Activated CD4-positive, alpha-beta T cell treated with anti-CD3 and anti-CD28 coated beads for 36 hours (primary cell): ENCODE measurements around the gene SLC9A8. TPM values are rescaled to one million over a fixed set of nuclear protein-coding genes. Genes with fewer than 3 reads are reported as not detected.

Source experiments
- ATAC-seq: fragments of 200-7000 bp; cut with Tn5 transposase; one replicate; pipeline ENCODE4 v1.10.0; 2021; ENCODE audit warnings: mild to moderate bottlenecking, moderate library complexity
- CTCF ChIA-PET: fragments of 350-600 bp; sonication (Branson Sonifier 250); formaldehyde crosslinking; loops from one replicate; lab custom pipeline; 2021; ENCODE audit warnings: antibody characterized with exemption; lab: Charles Lee
- POLR2A ChIA-PET: fragments of 350-600 bp; sonication (Branson Sonifier 250); formaldehyde crosslinking; loops from one replicate; lab custom pipeline; 2021; ENCODE audit warnings: antibody characterized with exemption, inconsistent platforms; lab: Charles Lee
- DNase-seq: peaks from one replicate; pipeline ENCODE4 v3.0.0-alpha.2; 2020
- H3K27ac Mint-ChIP-seq: one replicate; pipeline ENCODE4 v1.8.0; 2021; ENCODE audit warnings: mixed read lengths
- H3K27me3 Mint-ChIP-seq: one replicate; pipeline ENCODE4 v1.8.0; 2021; ENCODE audit warnings: mixed read lengths
- H3K36me3 Mint-ChIP-seq: one replicate; pipeline ENCODE4 v1.8.0; 2021; ENCODE audit warnings: low read depth, mixed read lengths
- H3K4me1 Mint-ChIP-seq: one replicate; pipeline ENCODE4 v1.8.0; 2021; ENCODE audit warnings: mixed read lengths
- H3K4me3 Mint-ChIP-seq: one replicate; pipeline ENCODE4 v1.8.0; 2021; ENCODE audit warnings: mild to moderate bottlenecking, moderate library complexity, mixed read lengths
- H3K9me3 Mint-ChIP-seq: one replicate; pipeline ENCODE4 v1.8.0; 2021; ENCODE audit warnings: low read depth, mixed read lengths
- intact Hi-C, 2 experiments: fragments of 100-400 bp; cut with DNase I in 1 of 2; cut with micrococcal nuclease in 1 of 2; formaldehyde crosslinking; loops; one replicate each; pipeline versions ENCODE4 v1.14.2 to v1.15.1; 2022 to 2024; cut with DNase I, micrococcal nuclease
- total RNA-seq, 2 experiments: library from RNA; stranded (reverse); gene quantifications; one replicate each; pipeline ENCODE4 v1.2.3, GENCODE V29; 2021

SLC9A8 gene
- total RNA-seq, 2 experiments from 2014 or later = 12.6 to 16.7 TPM

- Mint-ChIP-seq H3K9me3 (peaks cover 2% of the 10 kb centered on the region), H3K36me3 (peaks cover 17% of the 10 kb centered on the region), H3K27ac (no peak overlapping the region), H3K4me3 (no peak overlapping the region), H3K4me1 (no peaks in the 10 kb centered on the region), H3K27me3 (no peaks in the 10 kb centered on the region)
- ATAC-seq (no peak), DNase-seq (no peak)
- ChIA-PET POLR2A (no interaction called here), CTCF (interaction anchor here (1.1 kb wide), 1 partner anchor 12 kb away, joined by 3 read pairs; no protein-coding TSS in a partner anchor)
- intact Hi-C loops = no loop called here
Observed at GRCh38 chr20:49835031-49835430, 22.4 kb downstream of the SLC9A8 start.

- intact Hi-C loops = no loop called here
- Mint-ChIP-seq H3K27me3 (no peaks in the 10 kb centered on the region), H3K36me3 (peaks cover 23% of the 10 kb centered on the region), H3K9me3 (peaks cover 2% of the 10 kb centered on the region), H3K27ac (no peak overlapping the region), H3K4me1 (no peaks in the 10 kb centered on the region), H3K4me3 (no peak overlapping the region)
- ChIA-PET CTCF (interaction anchor here (0.6 to 1.4 kb wide), 5 partner anchors 11 to 228 kb away, joined by 3 to 5 read pairs (median 3); no protein-coding TSS in a partner anchor), POLR2A (no interaction called here)
- ATAC-seq (no peak), DNase-seq (no peak)
Observed at GRCh38 chr20:49838546-49838945, 25.9 kb downstream of the SLC9A8 start.

DNA sequence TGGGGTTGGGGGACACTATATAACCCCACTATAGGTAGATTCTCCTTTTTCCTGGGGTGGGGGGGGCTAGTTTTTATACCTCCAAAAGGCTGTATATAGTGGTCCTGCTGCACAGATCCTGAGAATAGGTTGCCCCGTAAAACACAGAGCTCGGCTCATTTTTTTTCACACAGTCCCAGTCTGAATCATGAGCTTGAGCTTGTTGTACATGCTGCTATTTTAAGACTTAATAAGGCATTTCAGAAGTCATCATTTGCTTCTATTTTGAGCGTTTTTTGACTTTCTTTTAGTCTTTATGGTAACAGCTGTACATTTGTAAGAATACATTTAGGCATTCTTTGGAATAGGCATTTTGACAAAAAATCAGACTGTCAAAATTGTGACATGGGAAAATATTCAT is 30.5 kb downstream of the SLC9A8 start:
- H3K27ac Mint-ChIP-seq = no peak overlapping the region
- intact Hi-C loops = loop anchor here (5.0 to 10.0 kb wide), 2 partner anchors 319 to 508 kb away; no protein-coding TSS in a partner anchor
- H3K4me3 Mint-ChIP-seq = no peak overlapping the region
- H3K4me1 Mint-ChIP-seq = no peaks in the 10 kb centered on the region
- H3K27me3 Mint-ChIP-seq = no peaks in the 10 kb centered on the region
- DNase-seq (no peak), ATAC-seq (no peak)
- H3K9me3 Mint-ChIP-seq = no peaks in the 10 kb centered on the region
- POLR2A ChIA-PET = interaction anchor here (0.6 kb wide), 1 partner anchor 257 kb away, joined by 3 read pairs; no protein-coding TSS in a partner anchor
- CTCF ChIA-PET = interaction anchor here (0.7 to 2.6 kb wide), 3 partner anchors 12 to 233 kb away, joined by 3 to 7 read pairs (median 3); no protein-coding TSS in a partner anchor
- H3K36me3 Mint-ChIP-seq = peaks cover 15% of the 10 kb centered on the region

GRCh38 chr20:49843770-49844380 is 31.2 kb downstream of the SLC9A8 start:
- H3K4me3 Mint-ChIP-seq = no peak overlapping the region
- no peaks in the 10 kb centered on the region for H3K27me3 Mint-ChIP-seq
- POLR2A ChIA-PET = interaction anchor here (0.6 kb wide), 1 partner anchor 256 kb away, joined by 3 read pairs; no protein-coding TSS in a partner anchor
- H3K36me3 Mint-ChIP-seq = peaks cover 21% of the 10 kb centered on the region
- DNase-seq (no peak), ATAC-seq (no peak)
- no peak overlapping the region for H3K27ac Mint-ChIP-seq
- intact Hi-C loops = loop anchor here (5.0 to 10.0 kb wide), 2 partner anchors 318 to 509 kb away; no protein-coding TSS in a partner anchor
- no peaks in the 10 kb centered on the region for H3K4me1 Mint-ChIP-seq
- H3K9me3 Mint-ChIP-seq = no peaks in the 10 kb centered on the region
- CTCF ChIA-PET = interaction anchor here (0.7 to 3.0 kb wide), 7 partner anchors 11 to 233 kb away, joined by 3 to 11 read pairs (median 3); no protein-coding TSS in a partner anchor

DNA sequence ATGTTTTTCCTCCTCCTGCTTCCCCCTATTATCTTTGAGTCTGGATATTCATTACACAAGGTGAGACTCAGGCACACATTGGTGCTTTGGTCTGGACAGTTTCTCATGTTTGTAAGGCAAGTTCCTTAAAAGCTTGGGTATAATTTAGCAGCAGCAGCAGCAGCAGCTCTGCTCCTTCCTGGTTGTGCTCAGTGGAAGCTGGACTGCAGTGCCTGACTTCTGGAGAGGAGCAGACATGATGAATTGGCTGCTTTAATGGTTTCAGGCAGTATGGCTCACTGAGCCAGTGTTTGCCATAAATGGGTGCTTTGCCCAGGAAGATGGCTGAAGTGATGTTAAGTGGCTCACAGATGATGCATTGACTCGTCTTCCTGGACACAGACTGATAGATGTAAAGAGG is 32.4 kb downstream of the SLC9A8 start:
- intact Hi-C loops = loop anchor here (10.0 kb wide), 1 partner anchor 510 kb away; no protein-coding TSS in a partner anchor
- no peak for DNase-seq
- POLR2A ChIA-PET = no interaction called here
- peaks cover 24% of the 10 kb centered on the region for H3K36me3 Mint-ChIP-seq
- H3K9me3 Mint-ChIP-seq = no peaks in the 10 kb centered on the region
- H3K27me3 Mint-ChIP-seq = no peaks in the 10 kb centered on the region
- peaks cover 2% of the 10 kb centered on the region for H3K4me1 Mint-ChIP-seq
- CTCF ChIA-PET = interaction anchor here (1.1 to 4.3 kb wide), 12 partner anchors 10 to 303 kb away, joined by 3 to 59 read pairs (median 6); no protein-coding TSS in a partner anchor
- no peak for ATAC-seq
- H3K4me3 Mint-ChIP-seq = no peak overlapping the region
- H3K27ac Mint-ChIP-seq = no peak overlapping the region

- DNase-seq (peak; percentile 67), ATAC-seq (peak; percentile 81)
- intact Hi-C loops = loop anchor here (1.0 to 10.0 kb wide), 4 partner anchors 235 to 512 kb away; no protein-coding TSS in a partner anchor
- no peaks in the 10 kb centered on the region for H3K9me3 Mint-ChIP-seq
- POLR2A ChIA-PET = no interaction called here
- H3K36me3 Mint-ChIP-seq = peaks cover 24% of the 10 kb centered on the region
- H3K27me3 Mint-ChIP-seq = no peaks in the 10 kb centered on the region
- CTCF ChIA-PET = interaction anchor here (0.6 to 4.3 kb wide), 39 partner anchors 9 to 462 kb away, joined by 3 to 59 read pairs (median 4); partner anchors contain the start of genes B4GALT5, SLC9A8 and SPATA2
- no peak overlapping the region for H3K27ac Mint-ChIP-seq
- H3K4me1 Mint-ChIP-seq = peaks cover 7% of the 10 kb centered on the region
- no peak overlapping the region for H3K4me3 Mint-ChIP-seq
Observed at GRCh38 chr20:49846206-49846807, 33.7 kb downstream of the SLC9A8 start.

DNA sequence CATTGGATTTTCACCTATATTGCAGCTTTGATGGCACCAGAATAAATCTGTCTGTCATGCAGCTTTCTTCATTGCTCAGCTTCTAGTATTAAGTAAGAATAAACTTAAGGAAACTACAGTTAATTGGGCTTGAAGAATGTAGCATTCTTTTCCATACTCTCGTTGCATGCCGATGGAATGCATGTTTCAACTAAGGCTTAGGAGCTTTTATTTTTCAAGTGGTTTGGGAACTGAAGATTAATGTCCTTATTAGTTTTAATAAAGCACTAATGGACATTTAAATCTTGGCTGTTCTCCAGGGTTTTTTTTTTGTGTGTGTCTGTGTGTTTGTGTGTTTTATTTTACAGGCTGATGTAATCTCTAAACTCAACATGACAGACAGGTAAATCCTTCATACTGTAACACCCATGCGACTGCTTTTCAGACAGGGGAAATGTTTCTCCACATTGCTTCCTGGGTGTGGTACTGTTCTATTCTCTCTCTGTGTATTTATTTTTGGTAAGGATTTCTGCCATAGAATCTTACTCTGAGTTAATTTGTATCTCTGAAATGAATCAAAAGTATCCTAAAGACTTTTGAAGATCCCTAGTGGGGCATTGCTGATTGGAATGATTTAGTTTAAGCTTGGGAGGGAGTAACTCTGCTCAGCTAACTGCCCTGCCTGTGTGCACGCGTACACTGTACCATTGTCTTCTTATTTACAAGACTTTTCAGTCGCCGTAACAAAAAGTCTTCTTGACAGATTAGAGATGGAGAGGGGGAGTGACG is 38.0 kb downstream of the SLC9A8 start:
- intact Hi-C loops = no loop called here
- Mint-ChIP-seq H3K9me3 (no peaks in the 10 kb centered on the region), H3K36me3 (peaks cover 29% of the 10 kb centered on the region), H3K4me3 (no peak overlapping the region), H3K27me3 (no peaks in the 10 kb centered on the region), H3K27ac (no peak overlapping the region), H3K4me1 (peaks cover 7% of the 10 kb centered on the region)
- ATAC-seq = no peak
- ChIA-PET CTCF (interaction anchor here (0.6 to 1.5 kb wide), 6 partner anchors 9 to 532 kb away, joined by 3 to 5 read pairs (median 3); no protein-coding TSS in a partner anchor), POLR2A (no interaction called here)
- no peak for DNase-seq

- CTCF ChIA-PET = interaction anchor here (0.9 to 1.5 kb wide), 3 partner anchors 9 to 241 kb away, joined by 3 read pairs; no protein-coding TSS in a partner anchor
- Mint-ChIP-seq H3K36me3 (peaks cover 29% of the 10 kb centered on the region), H3K4me3 (no peak overlapping the region)
Observed at GRCh38 chr20:49851231-49851705, 38.6 kb downstream of the SLC9A8 start.

DNA sequence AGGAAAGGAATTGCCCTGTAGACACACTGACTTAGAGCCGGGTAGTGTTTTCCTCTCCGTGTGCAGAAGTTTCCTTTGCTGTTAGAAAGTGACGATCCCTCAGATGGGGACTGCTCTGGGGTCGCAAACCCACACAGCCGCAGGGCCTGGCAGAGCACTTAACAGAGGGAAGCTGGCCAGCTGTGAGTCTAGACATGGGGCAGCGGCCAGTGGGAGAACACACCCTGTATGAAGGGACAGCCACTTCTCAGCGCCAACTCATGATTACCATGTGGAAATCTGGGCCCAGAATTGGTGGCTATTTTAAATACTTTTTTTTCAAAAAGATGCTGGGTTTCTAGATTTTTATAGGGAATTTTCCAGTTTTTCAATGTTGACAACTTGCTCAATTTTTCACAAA is 39.4 kb downstream of the SLC9A8 start:
- H3K36me3 Mint-ChIP-seq = peaks cover 35% of the 10 kb centered on the region
- intact Hi-C loops = no loop called here
- ChIA-PET POLR2A (no interaction called here), CTCF (interaction anchor here (0.9 to 1.2 kb wide), 2 partner anchors 237 to 242 kb away, joined by 3 read pairs; no protein-coding TSS in a partner anchor)
- no peak overlapping the region for H3K4me3 Mint-ChIP-seq
- no peak for DNase-seq
- H3K27me3 Mint-ChIP-seq = no peaks in the 10 kb centered on the region
- no peak for ATAC-seq
- peaks cover 7% of the 10 kb centered on the region for H3K4me1 Mint-ChIP-seq
- H3K27ac Mint-ChIP-seq = no peak overlapping the region
- no peaks in the 10 kb centered on the region for H3K9me3 Mint-ChIP-seq

More at GRCh38 chr20:49851231-49851705, 38.6 kb downstream of the SLC9A8 start:
- intact Hi-C loops = no loop called here
- Mint-ChIP-seq H3K9me3 (no peaks in the 10 kb centered on the region), H3K27me3 (no peaks in the 10 kb centered on the region), H3K4me1 (peaks cover 7% of the 10 kb centered on the region), H3K27ac (no peak overlapping the region)
- DNase-seq = no peak
- POLR2A ChIA-PET = no interaction called here
- no peak for ATAC-seq

DNA sequence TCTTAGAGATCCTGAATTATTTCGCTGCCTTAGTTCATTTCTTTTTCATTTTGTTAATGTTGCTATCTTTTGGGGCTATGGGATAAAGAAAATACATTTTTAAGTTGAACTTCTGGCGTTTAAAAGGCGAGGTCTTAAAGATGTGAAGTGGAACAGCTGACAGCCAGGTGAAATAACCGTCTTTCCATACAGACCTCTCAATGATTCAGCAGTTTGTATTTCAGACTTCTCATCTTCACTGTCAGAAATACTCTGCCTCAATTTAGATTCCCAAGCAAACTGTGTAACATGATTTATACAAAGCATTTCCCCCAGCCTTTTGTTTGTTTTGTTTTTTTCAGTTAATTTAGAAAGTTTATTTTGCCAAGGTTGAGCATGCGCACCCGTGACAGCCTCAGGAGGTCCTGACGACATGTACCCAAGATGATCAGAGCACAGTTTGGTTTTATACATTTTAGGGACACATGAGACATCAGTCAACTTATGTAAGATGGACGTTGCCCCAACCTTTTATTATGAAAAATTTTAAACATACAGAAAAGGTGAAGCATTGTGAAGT is 40.0 kb downstream of the SLC9A8 start:
- ChIA-PET POLR2A (no interaction called here), CTCF (interaction anchor here (0.6 to 1.2 kb wide), 2 partner anchors 151 to 238 kb away, joined by 3 read pairs; no protein-coding TSS in a partner anchor)
- ATAC-seq = no peak
- Mint-ChIP-seq H3K4me1 (peaks cover 7% of the 10 kb centered on the region), H3K36me3 (peaks cover 39% of the 10 kb centered on the region), H3K27ac (no peak overlapping the region), H3K9me3 (no peaks in the 10 kb centered on the region), H3K27me3 (no peaks in the 10 kb centered on the region), H3K4me3 (no peak overlapping the region)
- intact Hi-C loops = no loop called here
- DNase-seq = no peak
